HG02970 (cell line): ENCODE data around the gene MCUB.
A peak's percentile ranks its signal among the peaks of the same experiment; 100 is the strongest.
"Not testable (repeated sequence)": the region's sequence is repeated elsewhere in the genome, so short reads cannot be mapped to it uniquely, and the experiment has no call there.

ENCODE experiments used
- ATAC-seq: cut with Tn5 transposase; IDR thresholded peaks from one replicate; pipeline ENCODE4 v1.9.1; 2021; ENCODE audit warnings: mild to moderate bottlenecking, moderate library complexity, moderate number of reproducible peaks; ENCODE audit not compliant: unreplicated experiment, low FRiP score

The MCUB gene

GRCh38 chr4:109559983-109560686, at the start of gene MCUB:
Gene MCUB, plus strand, starts transcription at chr4:109560246. Its CDS starts 92 bp downstream, at chr4:109560338.
- peak; percentile 90 for ATAC-seq

- no peak for ATAC-seq
Measured at GRCh38 chr4:109510687-109511086, 49.4 kb upstream of the MCUB start.

GRCh38 chr4:109511414-109511813, 48.6 kb upstream of the MCUB start:
- ATAC-seq = no peak

GRCh38 chr4:109513368-109513767, 46.7 kb upstream of the MCUB start:
- not testable (repeated sequence) for ATAC-seq

GRCh38 chr4:109532182-109532581, 27.9 kb upstream of the MCUB start:
- ATAC-seq = no peak

GRCh38 chr4:109545401-109545800, 14.6 kb upstream of the MCUB start:
- no peak for ATAC-seq

- no peak for ATAC-seq
Measured at GRCh38 chr4:109547394-109547793, 12.7 kb upstream of the MCUB start.

GRCh38 chr4:109548655-109549054, 11.4 kb upstream of the MCUB start:
- ATAC-seq = no peak

GRCh38 chr4:109552237-109552636, 7.8 kb upstream of the MCUB start:
- ATAC-seq = no peak

- no peak for ATAC-seq
Measured at GRCh38 chr4:109553130-109553529, 6.9 kb upstream of the MCUB start.

- no peak for ATAC-seq
Measured at GRCh38 chr4:109554971-109555370, 5.1 kb upstream of the MCUB start.

- no peak for ATAC-seq
Measured at GRCh38 chr4:109557433-109557832, 2.6 kb upstream of the MCUB start.

GRCh38 chr4:109558095-109558494, 2.0 kb upstream of the MCUB start:
- not testable (repeated sequence) for ATAC-seq

- peak; percentile 30 for ATAC-seq
Measured at GRCh38 chr4:109559625-109559982, 442 bp upstream of the MCUB start.

GRCh38 chr4:109560687-109561461, 828 bp downstream of the MCUB start:
- peak; percentile 60 for ATAC-seq

GRCh38 chr4:109562457-109563239, 2.6 kb downstream of the MCUB start:
- ATAC-seq = no peak

- no peak for ATAC-seq
Measured at GRCh38 chr4:109571494-109571893, 11.4 kb downstream of the MCUB start.

- no peak for ATAC-seq
Measured at GRCh38 chr4:109572154-109572553, 12.1 kb downstream of the MCUB start.

- no peak for ATAC-seq
Measured at GRCh38 chr4:109574443-109574850, 14.4 kb downstream of the MCUB start.

GRCh38 chr4:109574931-109575804, 15.1 kb downstream of the MCUB start:
- ATAC-seq = no peak
